ENCODE results near the gene C2orf74. TPM values are rescaled to one million over a fixed set of nuclear protein-coding genes. Genes with fewer than 3 reads are reported as not detected.
A peak's percentile ranks its signal among the peaks of the same experiment; 100 is the strongest.

The C2orf74 gene
- polyA plus RNA-seq, 1 donor = 21.1 TPM

DNA sequence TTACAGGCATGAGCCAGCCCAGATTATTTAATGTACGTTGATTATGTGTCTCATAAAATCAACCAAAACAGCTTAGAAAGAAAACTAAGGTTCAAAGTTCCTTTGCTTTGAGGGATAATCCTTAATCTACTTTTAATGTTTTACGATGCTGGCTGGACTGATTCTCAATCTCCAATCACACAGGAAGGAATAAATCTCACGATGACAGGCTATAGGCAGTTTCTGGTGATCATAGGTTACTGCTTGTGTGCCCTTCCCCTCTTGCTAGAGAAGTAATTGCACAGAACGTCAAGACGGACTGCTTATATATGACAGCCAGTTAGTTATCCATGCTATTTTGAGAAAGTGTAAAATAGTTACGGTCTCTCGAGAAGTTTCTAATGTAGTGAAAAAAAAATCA lies 43.1 kb downstream of the C2orf74 start:
- Histone ChIP-seq H3K27me3 (ENCODE audit: control insufficient read depth, insufficient read depth, low read length) (no peaks in the 10 kb centered on the region), H3K4me1 (ENCODE audit: control insufficient read depth, insufficient read depth, low read length) (no peaks in the 10 kb centered on the region), H3K36me3 (ENCODE audit: control insufficient read depth, insufficient read depth, low read length) (peaks cover 53% of the 10 kb centered on the region), H3K27ac (ENCODE audit: low read length) (no peak overlapping the region), H3K4me3 (ENCODE audit: low read length) (no peak overlapping the region), H3K9me3 (ENCODE audit: control insufficient read depth, low read depth, low read length) (no peaks in the 10 kb centered on the region)
- peak in 1 of 2 donors; percentile 8 for DNase-seq
- WGBS (ENCODE audit: insufficient coverage, low lambda C conversion rate) = 100% methylated on average over 2 of the region's 7 CpGs

DNA sequence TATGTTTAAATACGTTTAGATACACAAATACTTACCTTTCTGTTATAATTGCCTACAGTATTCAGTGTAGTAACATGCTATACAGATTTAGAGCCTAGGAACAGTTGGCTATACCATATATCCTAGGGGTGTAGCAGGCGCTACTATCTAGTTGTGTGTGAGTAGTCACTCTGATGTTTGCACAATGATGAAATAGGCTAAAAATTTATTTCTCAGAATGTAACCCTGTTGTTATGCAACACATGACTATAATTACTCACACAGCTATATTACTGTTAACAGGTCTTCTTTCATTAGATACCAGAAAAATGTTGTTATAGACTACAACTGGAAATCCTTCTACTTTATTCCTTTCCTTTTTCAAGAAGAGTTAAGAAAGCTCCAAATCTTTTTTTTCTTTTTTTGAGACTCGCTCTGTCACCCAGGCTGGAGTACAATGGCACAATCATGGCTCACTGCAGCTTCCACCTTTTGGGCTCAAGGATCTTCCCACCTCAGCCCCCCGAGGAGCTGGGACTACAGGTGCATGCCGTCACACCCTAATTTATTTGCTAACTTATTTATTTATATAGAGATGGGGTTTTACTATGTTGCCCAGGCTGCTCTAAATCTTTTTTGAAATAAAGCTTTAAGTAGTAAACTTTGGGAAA lies 48.5 kb downstream of the C2orf74 start:
- no peaks in the 10 kb centered on the region for H3K4me1 ChIP-seq (ENCODE audit: control insufficient read depth, insufficient read depth, low read length)
- H3K27ac ChIP-seq (ENCODE audit: low read length) = peak overlapping the region; percentile 28
- no peaks in the 10 kb centered on the region for H3K27me3 ChIP-seq (ENCODE audit: control insufficient read depth, insufficient read depth, low read length)
- 83% methylated on average over 1 of the region's 5 CpGs for WGBS (ENCODE audit: insufficient coverage, low lambda C conversion rate)
- no peaks in the 10 kb centered on the region for H3K9me3 ChIP-seq (ENCODE audit: control insufficient read depth, low read depth, low read length)
- DNase-seq = peak; percentile 20 to 50
- no peak overlapping the region for H3K4me3 ChIP-seq (ENCODE audit: low read length)
- peaks cover 36% of the 10 kb centered on the region for H3K36me3 ChIP-seq (ENCODE audit: control insufficient read depth, insufficient read depth, low read length)

DNA sequence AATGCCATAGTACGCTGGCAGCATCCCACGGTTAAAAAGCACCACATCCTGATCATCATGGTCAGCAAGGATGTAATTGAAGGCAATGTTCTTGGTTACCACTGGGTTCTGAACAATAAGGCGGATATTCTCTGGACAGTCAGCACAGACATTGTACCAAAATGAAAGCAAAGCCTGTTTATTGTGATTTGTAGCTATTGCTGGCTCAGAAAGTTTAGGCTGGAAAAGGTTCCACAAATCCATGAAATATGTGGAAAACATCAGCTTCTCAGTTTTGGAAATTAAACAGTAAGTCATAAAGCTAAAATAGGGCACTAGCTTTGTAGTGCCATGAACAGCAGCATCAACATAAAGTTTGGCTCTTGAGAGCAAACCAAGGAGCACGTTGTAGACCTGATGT lies 52.2 kb downstream of the C2orf74 start:
- H3K27me3 ChIP-seq (ENCODE audit: control insufficient read depth, insufficient read depth, low read length) = no peaks in the 10 kb centered on the region
- no peaks in the 10 kb centered on the region for H3K9me3 ChIP-seq (ENCODE audit: control insufficient read depth, low read depth, low read length)
- no peak for DNase-seq
- peaks cover 15% of the 10 kb centered on the region for H3K36me3 ChIP-seq (ENCODE audit: control insufficient read depth, insufficient read depth, low read length)
- no peaks in the 10 kb centered on the region for H3K4me1 ChIP-seq (ENCODE audit: control insufficient read depth, insufficient read depth, low read length)
- WGBS (ENCODE audit: insufficient coverage, low lambda C conversion rate) = no CpG with 5 or more reads among the region's 4 CpGs
- no peak overlapping the region for H3K27ac ChIP-seq (ENCODE audit: low read length)
- H3K4me3 ChIP-seq (ENCODE audit: low read length) = no peak overlapping the region

Other genes starting within 250 kb of the C2orf74 start
- gene PEX13, start 144.5 kb upstream of the C2orf74 start, polyA plus RNA-seq = 28.4 TPM
- 17.8 TPM for gene PUS10, start 143.9 kb upstream of the C2orf74 start, polyA plus RNA-seq
- 18.7 TPM for gene SANBR, start 96.3 kb upstream of the C2orf74 start, polyA plus RNA-seq

All from large intestine (tissue), 3 donors.